Activated effector memory CD4-positive, alpha-beta T cell treated with anti-CD3 and anti-CD28 coated beads, Interleukin-2, amount 50 U/mL, for 16 hours (primary cell): ENCODE measurements around the gene FNDC3B.
"Not testable (repeated sequence)": the region's sequence is repeated elsewhere in the genome, so short reads cannot be mapped to it uniquely, and the experiment has no call there.

Experiments used
- DNase-seq: peaks from one replicate; pipeline ENCODE4 v3.0.0-alpha.2; 2020

The FNDC3B gene

DNA sequence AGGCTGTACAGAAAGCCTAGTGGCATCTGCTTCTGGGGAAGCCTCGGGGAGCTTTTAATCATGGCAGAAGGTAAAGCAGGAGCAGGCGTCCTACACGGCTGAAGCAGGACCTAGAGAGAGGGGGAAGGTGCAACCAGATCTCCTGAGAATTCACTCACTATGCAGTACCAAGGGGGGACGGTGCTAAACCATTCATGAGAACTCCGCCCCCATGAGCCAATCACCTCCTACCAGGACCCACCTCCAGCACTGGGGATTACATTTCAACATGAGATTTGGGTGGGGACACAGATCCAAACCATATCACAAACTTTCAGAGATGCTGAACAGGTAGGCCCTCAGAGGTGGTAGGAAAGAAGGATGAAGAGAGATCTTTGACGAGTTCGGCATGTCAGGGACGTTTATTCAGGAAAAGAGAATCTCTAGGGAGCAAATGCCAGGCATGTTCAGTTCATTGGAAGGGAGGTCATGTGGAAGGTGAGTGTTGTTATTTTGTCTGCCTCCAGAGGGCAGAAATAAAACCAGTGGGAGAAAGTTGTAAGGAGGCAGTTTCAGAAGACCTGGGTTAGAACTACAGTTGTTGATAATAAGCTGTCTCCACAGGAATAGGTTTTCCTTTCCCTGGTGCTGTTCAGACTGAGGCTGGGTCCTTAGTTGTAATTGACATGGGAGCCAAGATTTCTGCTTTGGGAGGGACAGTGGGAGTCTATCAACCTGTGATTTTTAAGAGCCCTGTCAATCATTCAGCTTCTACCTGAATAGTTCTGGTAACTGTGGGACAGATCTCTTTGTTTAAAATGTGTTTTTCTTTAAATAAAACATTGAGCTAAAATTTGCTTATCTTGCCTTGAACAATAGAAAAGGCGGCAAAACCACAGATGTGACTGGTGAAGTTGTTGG lies 4.3 kb upstream of the FNDC3B start:
- no peak for DNase-seq

- no peak for DNase-seq
These were observed 2.7 kb upstream of the FNDC3B start for GRCh38 chr3:172036541-172037215.

DNA sequence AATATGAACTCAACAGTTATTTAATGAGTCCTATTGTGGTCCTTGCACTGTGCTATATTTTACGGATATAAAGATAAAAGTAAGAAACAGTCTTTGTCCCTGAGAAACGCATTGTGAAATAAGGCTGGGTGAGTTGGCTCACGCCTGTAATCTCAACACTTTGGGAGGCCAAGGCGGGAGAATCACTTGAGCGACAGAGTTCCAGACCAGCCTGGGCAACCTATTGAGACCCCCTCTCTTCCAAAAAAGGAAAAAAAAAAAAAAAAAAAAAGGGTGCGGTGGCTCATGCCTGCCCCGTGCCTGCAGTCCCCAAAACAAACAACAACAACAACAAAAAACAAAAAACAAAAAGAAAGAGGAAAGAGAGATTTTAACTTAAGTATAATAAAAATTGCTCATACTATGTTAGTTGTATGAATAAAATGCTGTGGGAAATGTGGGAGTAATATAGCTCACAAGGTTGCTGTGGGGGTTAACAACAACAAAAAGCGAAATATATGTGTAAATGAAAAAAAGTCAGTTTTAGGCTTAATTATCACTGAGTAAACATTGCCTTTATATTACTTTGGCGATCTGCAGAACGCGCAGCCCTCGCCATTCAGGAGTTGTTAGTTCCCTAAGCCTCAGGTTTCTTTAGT lies 461 bp upstream of the FNDC3B start:
- no peak for DNase-seq

- peak; percentile 80 for DNase-seq
These were observed 951 bp downstream of the FNDC3B start for GRCh38 chr3:172040078-172040980.

GRCh38 chr3:172040981-172041963 lies 1.9 kb downstream of the FNDC3B start:
- DNase-seq: no peak

GRCh38 chr3:172042136-172042662 lies 2.8 kb downstream of the FNDC3B start:
- no peak for DNase-seq

DNA sequence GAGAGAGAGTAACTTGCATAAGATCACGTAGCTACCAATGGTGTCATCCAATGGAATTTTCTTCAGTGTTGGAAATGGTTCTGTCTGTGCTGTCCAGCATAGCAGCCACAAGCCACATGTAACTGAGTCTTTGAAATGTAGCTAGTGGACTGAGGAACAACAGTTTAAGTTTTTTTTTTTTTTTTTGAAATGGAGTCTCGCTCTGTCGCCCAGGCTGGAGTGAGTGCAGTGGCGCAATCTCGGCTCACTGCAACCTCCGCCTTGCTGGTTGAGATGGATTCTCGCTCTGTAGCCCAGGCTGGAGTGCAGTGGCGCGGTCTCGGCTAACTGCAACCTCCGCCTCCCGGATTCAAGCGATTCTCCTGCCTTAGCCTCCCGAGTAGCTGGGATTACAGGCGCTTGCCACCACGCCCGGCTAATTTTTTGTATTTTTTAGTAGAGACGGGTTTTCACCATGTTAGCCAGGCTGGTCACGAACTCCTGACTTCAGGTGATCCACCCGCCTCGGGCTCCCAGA lies 3.3 kb downstream of the FNDC3B start:
- not testable (repeated sequence) for DNase-seq

DNA sequence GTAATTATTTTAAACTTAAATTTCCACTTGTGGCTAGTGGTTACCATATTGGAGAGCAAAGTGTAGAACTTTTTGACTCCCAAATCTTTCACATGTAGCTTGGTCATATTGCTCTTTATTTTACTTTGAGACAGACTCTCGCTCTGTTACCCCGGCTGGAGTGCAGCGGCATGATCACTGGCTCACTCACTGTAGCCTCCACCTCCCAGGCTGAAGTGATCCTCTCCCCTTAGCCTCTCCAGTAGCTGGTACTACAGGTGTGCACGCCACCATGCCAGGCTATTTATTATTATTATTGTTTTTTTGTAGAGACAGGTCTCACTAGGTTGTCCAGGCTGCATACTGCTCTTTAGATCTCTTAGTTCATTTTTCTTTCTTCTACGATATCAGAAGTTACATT lies 3.9 kb downstream of the FNDC3B start:
- DNase-seq: no peak

DNA sequence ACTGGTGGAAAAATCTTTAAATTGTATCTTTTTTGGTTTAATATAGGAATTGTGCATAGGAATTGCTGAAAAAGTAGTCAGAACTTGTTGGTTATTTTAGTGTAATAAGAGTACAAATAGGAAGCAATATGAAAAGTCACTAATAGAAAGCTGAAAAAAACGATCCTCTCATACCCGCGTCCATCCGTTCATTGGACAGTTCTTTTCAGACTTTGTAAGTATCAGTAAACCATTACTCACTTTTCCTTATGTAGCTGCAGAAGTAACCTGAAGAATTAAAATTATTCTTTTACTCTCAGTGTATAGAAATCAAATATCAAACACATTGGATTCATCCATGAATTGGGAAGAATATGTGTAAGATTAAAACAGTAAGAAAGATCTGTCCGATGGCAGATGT lies 4.4 kb downstream of the FNDC3B start:
- no peak for DNase-seq

- DNase-seq: no peak
These were observed 5.6 kb downstream of the FNDC3B start for GRCh38 chr3:172044833-172045585.

DNA sequence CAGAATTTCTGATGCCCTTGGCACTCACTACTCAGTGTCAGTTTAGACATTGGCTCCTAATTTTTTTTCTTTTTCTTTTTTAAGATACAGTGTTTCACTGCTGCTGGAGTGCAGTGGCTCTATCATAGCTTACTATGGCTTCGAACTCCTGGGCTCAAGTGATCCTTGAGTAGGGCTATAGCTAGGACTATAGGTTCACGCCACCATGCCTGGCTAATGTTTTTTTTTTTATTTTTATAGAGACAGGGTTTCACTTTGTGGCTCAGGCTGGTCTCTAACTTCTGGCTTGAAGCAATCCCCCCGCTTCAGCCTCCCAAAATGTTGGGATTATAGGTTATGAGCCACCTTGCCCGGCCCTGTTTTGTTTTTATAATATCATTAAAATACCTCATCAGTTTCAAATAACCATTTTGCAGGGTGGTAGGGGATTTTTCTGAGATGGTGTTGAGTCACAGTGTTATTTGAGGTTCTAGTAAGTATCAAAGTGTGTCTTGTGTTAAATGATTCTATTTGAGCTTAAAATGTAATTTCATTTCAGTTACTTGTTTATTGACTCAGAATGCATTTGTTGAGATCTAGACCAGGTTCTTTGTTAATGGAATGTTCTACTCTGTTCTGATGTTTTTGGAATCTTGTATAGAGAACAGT lies 7.0 kb downstream of the FNDC3B start:
- DNase-seq: no peak

DNA sequence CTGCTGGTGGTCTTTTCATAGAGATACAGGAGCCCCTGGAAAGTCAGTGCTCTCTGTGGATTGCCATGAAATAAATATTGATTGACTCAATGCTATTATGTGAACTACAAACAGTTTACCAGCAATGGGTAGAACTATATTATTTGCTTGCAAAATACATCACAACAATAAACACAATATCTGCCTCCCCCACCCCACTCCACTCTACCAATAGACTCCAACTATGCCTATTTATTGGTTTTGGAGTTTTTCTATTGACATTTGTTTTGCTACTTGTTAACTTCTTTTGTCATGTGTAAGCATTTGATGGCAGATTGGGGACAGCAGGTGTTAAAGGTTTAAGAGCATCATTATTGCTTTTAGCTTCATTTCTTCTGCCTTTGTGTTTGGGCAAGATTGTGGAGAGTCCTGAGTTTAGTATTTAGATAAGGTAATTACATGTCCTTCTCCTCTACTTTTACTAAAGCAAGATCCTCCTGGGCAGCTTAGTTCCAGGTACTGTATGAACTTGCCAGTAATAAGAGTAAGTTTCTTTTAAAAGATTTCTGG lies 8.3 kb downstream of the FNDC3B start:
- DNase-seq: no peak

DNA sequence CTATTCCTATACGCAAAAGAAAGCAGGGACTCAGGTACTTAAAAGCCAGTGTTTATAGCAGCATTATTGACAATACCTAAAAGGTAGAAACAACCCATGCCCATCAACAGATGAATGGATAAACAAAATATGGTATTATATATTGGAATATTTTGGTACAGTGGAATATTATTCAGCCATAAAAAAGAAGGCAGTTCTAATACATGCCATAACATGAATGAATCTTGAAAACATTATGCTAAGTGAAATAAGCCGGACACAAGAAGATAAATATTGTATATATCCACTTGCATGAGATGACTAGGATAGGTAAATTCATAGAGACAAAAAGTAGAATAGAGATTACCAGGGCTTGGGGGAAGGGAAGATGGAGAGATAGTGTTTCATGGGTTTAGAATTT lies 9.2 kb downstream of the FNDC3B start:
- no peak for DNase-seq

- DNase-seq: no peak
These were observed 12.1 kb downstream of the FNDC3B start for GRCh38 chr3:172051310-172051956.

GRCh38 chr3:172051957-172052354 lies 12.6 kb downstream of the FNDC3B start:
- DNase-seq: no peak

GRCh38 chr3:172052405-172052804 lies 13.0 kb downstream of the FNDC3B start:
- no peak for DNase-seq

DNA sequence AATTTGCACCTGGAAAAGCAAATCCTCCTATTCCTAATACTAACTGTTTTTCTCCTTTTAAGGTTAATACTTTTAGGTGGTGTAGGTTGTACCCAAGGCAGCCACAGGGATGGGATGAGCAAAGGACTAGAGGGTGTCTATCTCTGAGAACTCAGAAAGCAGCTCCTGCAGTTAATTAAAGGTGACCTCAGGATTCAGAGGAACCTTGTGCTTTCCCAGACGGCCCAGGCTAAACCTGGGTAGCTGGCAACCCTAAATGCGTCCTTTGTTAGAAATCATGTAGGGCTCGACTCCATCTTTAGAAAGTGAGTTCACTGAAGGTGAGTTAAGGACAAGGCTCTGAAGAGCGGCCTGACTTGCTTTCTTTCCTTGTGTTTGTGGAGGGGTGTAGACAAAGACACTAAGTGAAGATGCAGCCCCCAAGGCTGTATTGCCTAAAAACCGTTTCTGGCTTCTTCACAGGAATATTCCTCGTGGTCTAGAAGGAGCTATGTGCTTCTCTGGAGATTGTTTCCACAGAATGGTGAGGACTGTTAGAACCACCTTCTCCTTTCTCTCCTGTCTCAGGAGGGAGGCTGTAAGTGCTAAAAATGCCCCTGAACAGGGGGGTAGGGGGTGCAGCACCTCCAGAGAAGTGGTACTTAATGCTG lies 14.9 kb downstream of the FNDC3B start:
- no peak for DNase-seq

GRCh38 chr3:172056416-172056815 lies 17.0 kb downstream of the FNDC3B start:
- no peak for DNase-seq
